ENCODE results near the gene CCDC85A.

- no peak for TF ChIP-seq POLR2AphosphoS5 (IDR thresholded peaks at IDR 0.05; ENCODE audit: low read depth, low read length)
- no peak for TF ChIP-seq CTCF (IDR thresholded peaks at IDR 0.05)
- TF ChIP-seq TCF12 (IDR thresholded peaks at IDR 0.05), result no peak
- no peak for TF ChIP-seq TAF1 (IDR thresholded peaks at IDR 0.05; ENCODE audit: borderline replicate concordance, low read depth, low read length)
These were observed 101.4 kb downstream of the CCDC85A start for GRCh38 chr2:56285224-56285623.

Data from SK-N-SH (cell line).